Panc1 (cell line): ENCODE data around the gene ONECUT3.

Experiments used
- TF ChIP-seq, protein P1 (sequence below): fragments of 450-650 bp; IDR thresholded peaks from 2 replicates; pipeline ENCODE4 v1.5.1; 2017; ENCODE audit warnings: mild to moderate bottlenecking
- TF ChIP-seq, protein P2 (sequence below), 2 experiments: IDR thresholded peaks; 2 replicates each; pipeline ENCODE4 v1.6.1; 2011 to 2012; ENCODE audit warnings: low read depth in 2 of 2, control low read depth in 1 of 2, low read length in 1 of 2, mild to moderate bottlenecking in 1 of 2, moderate library complexity in 1 of 2; ENCODE audit not compliant: insufficient read depth in 1 of 2

DNA sequence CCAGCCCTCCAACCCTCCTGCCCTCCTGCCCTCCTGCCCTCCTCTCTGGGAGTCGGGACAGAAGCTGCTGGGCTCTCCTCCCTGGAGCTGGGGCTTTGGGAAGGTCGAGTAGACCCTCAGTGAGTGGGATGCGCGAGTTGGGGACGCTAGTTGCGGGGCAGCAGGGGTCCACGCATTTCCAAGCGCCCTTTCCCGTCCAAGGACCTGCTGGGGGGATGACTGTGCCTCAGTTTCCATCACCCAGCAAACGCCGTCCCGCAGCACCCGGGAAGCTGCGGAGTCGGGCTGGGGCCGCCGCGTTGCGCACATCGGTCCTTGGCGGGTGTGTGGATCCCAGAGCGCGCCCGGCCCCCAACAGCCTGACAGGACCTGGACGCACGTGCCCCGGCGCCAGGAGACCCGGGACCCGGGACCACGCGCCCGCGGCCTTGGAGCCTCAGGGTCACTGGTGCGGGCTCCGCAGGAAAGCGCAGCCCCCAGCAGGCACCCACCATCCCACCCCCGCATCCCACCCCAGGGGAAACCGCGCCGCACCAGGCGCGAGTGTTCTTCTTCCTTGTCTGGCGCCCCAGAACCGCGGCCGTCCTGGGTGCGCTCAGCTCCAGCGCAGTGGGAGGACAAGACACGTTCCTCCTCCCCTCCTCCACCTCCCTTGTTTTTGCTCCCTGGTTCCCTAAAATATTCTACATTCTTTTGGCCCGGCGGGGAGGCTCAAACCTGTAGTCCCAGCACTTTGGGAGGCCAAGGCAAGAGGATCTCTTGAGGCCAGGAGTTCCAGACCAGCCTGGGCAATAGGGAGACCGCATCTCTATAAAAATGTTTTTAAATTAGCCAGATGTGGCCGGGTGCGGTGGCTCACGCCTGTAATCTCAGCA, 9.2 kb downstream of the ONECUT3 start:
- TF ChIP-seq, protein P1, sequence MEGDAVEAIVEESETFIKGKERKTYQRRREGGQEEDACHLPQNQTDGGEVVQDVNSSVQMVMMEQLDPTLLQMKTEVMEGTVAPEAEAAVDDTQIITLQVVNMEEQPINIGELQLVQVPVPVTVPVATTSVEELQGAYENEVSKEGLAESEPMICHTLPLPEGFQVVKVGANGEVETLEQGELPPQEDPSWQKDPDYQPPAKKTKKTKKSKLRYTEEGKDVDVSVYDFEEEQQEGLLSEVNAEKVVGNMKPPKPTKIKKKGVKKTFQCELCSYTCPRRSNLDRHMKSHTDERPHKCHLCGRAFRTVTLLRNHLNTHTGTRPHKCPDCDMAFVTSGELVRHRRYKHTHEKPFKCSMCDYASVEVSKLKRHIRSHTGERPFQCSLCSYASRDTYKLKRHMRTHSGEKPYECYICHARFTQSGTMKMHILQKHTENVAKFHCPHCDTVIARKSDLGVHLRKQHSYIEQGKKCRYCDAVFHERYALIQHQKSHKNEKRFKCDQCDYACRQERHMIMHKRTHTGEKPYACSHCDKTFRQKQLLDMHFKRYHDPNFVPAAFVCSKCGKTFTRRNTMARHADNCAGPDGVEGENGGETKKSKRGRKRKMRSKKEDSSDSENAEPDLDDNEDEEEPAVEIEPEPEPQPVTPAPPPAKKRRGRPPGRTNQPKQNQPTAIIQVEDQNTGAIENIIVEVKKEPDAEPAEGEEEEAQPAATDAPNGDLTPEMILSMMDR, result no peak
- TF ChIP-seq, protein P2, sequence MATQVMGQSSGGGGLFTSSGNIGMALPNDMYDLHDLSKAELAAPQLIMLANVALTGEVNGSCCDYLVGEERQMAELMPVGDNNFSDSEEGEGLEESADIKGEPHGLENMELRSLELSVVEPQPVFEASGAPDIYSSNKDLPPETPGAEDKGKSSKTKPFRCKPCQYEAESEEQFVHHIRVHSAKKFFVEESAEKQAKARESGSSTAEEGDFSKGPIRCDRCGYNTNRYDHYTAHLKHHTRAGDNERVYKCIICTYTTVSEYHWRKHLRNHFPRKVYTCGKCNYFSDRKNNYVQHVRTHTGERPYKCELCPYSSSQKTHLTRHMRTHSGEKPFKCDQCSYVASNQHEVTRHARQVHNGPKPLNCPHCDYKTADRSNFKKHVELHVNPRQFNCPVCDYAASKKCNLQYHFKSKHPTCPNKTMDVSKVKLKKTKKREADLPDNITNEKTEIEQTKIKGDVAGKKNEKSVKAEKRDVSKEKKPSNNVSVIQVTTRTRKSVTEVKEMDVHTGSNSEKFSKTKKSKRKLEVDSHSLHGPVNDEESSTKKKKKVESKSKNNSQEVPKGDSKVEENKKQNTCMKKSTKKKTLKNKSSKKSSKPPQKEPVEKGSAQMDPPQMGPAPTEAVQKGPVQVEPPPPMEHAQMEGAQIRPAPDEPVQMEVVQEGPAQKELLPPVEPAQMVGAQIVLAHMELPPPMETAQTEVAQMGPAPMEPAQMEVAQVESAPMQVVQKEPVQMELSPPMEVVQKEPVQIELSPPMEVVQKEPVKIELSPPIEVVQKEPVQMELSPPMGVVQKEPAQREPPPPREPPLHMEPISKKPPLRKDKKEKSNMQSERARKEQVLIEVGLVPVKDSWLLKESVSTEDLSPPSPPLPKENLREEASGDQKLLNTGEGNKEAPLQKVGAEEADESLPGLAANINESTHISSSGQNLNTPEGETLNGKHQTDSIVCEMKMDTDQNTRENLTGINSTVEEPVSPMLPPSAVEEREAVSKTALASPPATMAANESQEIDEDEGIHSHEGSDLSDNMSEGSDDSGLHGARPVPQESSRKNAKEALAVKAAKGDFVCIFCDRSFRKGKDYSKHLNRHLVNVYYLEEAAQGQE (IDR thresholded peaks at IDR 0.05; ENCODE audit: insufficient read depth in 1 of 2, low read depth in 2 of 2, low read length in 1 of 2), result no peak
